H9 (cell line): Measurements from ENCODE around the gene ACADL. TPM values are rescaled to one million over a fixed set of nuclear protein-coding genes. Genes with fewer than 3 reads are reported as not detected.
A peak's percentile ranks its signal among the peaks of the same experiment; 100 is the strongest.

ENCODE experiments used
- DNase-seq: peaks from one replicate; pipeline ENCODE4 v3.0.0-alpha.2; 2017
- H2AFZ ChIP-seq: one replicate; pipeline ENCODE4 v1.6.1; 2013; ENCODE audit warnings: mild to moderate bottlenecking, low read length, control low read depth, moderate library complexity
- H2AK5ac ChIP-seq: 2 replicates; pipeline ENCODE4 v1.6.1; 2013; ENCODE audit warnings: low read length, control low read depth, mixed read lengths; ENCODE audit not compliant: insufficient read length
- H2BK120ac ChIP-seq: one replicate; pipeline ENCODE4 v1.6.1; 2013; ENCODE audit warnings: low read depth, mild to moderate bottlenecking, low read length, control low read depth, inconsistent platforms; ENCODE audit not compliant: poor library complexity, severe bottlenecking
- H2BK12ac ChIP-seq: 2 replicates; pipeline ENCODE4 v1.6.1; 2013; ENCODE audit warnings: low read length, control low read depth, mixed read lengths, low read depth; ENCODE audit not compliant: insufficient read length
- H2BK15ac ChIP-seq: 2 replicates; pipeline ENCODE4 v1.6.1; 2013; ENCODE audit warnings: low read depth, low read length, control low read depth
- H2BK20ac ChIP-seq: one replicate; pipeline ENCODE4 v1.6.1; 2013; ENCODE audit warnings: low read depth, mild to moderate bottlenecking, low read length, control low read depth, inconsistent platforms; ENCODE audit not compliant: poor library complexity, severe bottlenecking
- H2BK5ac ChIP-seq: 2 replicates; pipeline ENCODE4 v1.6.1; 2013; ENCODE audit warnings: low read length, control low read depth, mixed read lengths; ENCODE audit not compliant: insufficient read length
- H3K14ac ChIP-seq: 2 replicates; pipeline ENCODE4 v1.6.1; 2013; ENCODE audit warnings: low read length, control low read depth; ENCODE audit not compliant: insufficient read depth
- H3K18ac ChIP-seq: 2 replicates; pipeline ENCODE4 v1.6.1; 2013; ENCODE audit warnings: low read depth, mild to moderate bottlenecking, mixed read lengths, low read length, control low read depth; ENCODE audit not compliant: insufficient read length
- H3K23ac ChIP-seq: 2 replicates; pipeline ENCODE4 v1.6.1; 2013; ENCODE audit warnings: low read length, control low read depth, mixed read lengths, low read depth; ENCODE audit not compliant: insufficient read length
- H3K23me2 ChIP-seq: 2 replicates; pipeline ENCODE4 v1.6.1; 2013; ENCODE audit warnings: low read depth, mild to moderate bottlenecking, mixed read lengths, low read length, control low read depth; ENCODE audit not compliant: insufficient read length, poor library complexity, severe bottlenecking
- H3K27ac ChIP-seq: 2 replicates; pipeline ENCODE4 v1.5.1; 2013; ENCODE audit warnings: low read length, control low read depth, mixed read lengths, low read depth; ENCODE audit not compliant: insufficient read length
- H3K27me3 ChIP-seq: 2 replicates; pipeline ENCODE4 v1.6.1; 2013; ENCODE audit warnings: low read length, control low read depth, inconsistent platforms; ENCODE audit not compliant: insufficient read depth
- H3K4ac ChIP-seq: 2 replicates; pipeline ENCODE4 v1.6.1; 2013; ENCODE audit warnings: low read depth, mild to moderate bottlenecking, control low read depth, inconsistent platforms, low read length, moderate library complexity
- H3K4me1 ChIP-seq: 2 replicates; pipeline ENCODE4 v1.6.1; 2013; ENCODE audit warnings: low read length, control low read depth, inconsistent platforms; ENCODE audit not compliant: insufficient read depth
- H3K4me2 ChIP-seq: 2 replicates; pipeline ENCODE4 v1.6.1; 2013; ENCODE audit warnings: low read length, control low read depth, mixed read lengths; ENCODE audit not compliant: insufficient read length, insufficient read depth
- H3K56ac ChIP-seq: 2 replicates; pipeline ENCODE4 v1.6.1; 2013; ENCODE audit warnings: low read depth, mild to moderate bottlenecking, mixed read lengths, low read length, control low read depth; ENCODE audit not compliant: insufficient read length
- H3K79me1 ChIP-seq: 2 replicates; pipeline ENCODE4 v1.6.1; 2013; ENCODE audit warnings: low read depth, mild to moderate bottlenecking, moderate library complexity, low read length, control low read depth, inconsistent platforms; ENCODE audit not compliant: insufficient read depth, poor library complexity, severe bottlenecking
- H3K79me2 ChIP-seq: 2 replicates; pipeline ENCODE4 v1.6.1; 2013; ENCODE audit warnings: low read length, control low read depth, inconsistent platforms; ENCODE audit not compliant: insufficient read depth
- H3K9ac ChIP-seq: 2 replicates; pipeline ENCODE4 v1.6.1; 2013; ENCODE audit warnings: low read length, control low read depth, mixed read lengths; ENCODE audit not compliant: insufficient read length; ENCODE audit errors: extremely low read depth
- H3K9me3 ChIP-seq: one replicate; pipeline ENCODE4 v1.6.1; 2013; ENCODE audit warnings: low read depth, low read length, inconsistent platforms; ENCODE audit not compliant: control insufficient read depth
- H3T11ph ChIP-seq: one replicate; pipeline ENCODE4 v1.6.1; 2013; ENCODE audit warnings: mild to moderate bottlenecking, low read length, control low read depth, inconsistent platforms
- H4K20me1 ChIP-seq: one replicate; pipeline ENCODE4 v1.6.1; 2013; ENCODE audit not compliant: control insufficient read depth, insufficient read length, insufficient read depth
- H4K5ac ChIP-seq: 2 replicates; pipeline ENCODE4 v1.6.1; 2013; ENCODE audit warnings: low read depth, mild to moderate bottlenecking, mixed read lengths, low read length, control low read depth; ENCODE audit not compliant: insufficient read length
- H4K8ac ChIP-seq: replicated peaks from 2 replicates; pipeline ENCODE4 v1.6.1; 2013; ENCODE audit warnings: low read length, control low read depth, mixed read lengths, low read depth; ENCODE audit not compliant: insufficient read length
- H4K91ac ChIP-seq: 2 replicates; pipeline ENCODE4 v1.6.1; 2013; ENCODE audit warnings: low read depth, mild to moderate bottlenecking, moderate library complexity, mixed read lengths, low read length, control low read depth; ENCODE audit not compliant: insufficient read length
- H3K27ac Mint-ChIP-seq, 3 experiments: 2 replicates in 2 of 3; 3 replicates in 1 of 3; pipeline ENCODE4 v1.8.0; 2020 to 2021; ENCODE audit warnings: mixed read lengths in 3 of 3, mild to moderate bottlenecking in 1 of 3, moderate library complexity in 1 of 3
- H3K27me3 Mint-ChIP-seq: 2 replicates; pipeline ENCODE4 v1.8.0; 2021; ENCODE audit warnings: low read depth, mild to moderate bottlenecking, moderate library complexity, mixed read lengths
- H3K36me3 Mint-ChIP-seq, 3 experiments: 2 replicates in 2 of 3; 3 replicates in 1 of 3; pipeline ENCODE4 v1.8.0; 2020 to 2021; ENCODE audit warnings: low read depth in 3 of 3, mixed read lengths in 3 of 3; ENCODE audit not compliant: insufficient read depth in 1 of 3
- H3K4me1 Mint-ChIP-seq, 2 experiments: 2 replicates each; pipeline ENCODE4 v1.8.0; 2020; ENCODE audit warnings: mixed read lengths in 2 of 2
- H3K4me3 Mint-ChIP-seq, 2 experiments: 2 replicates in 1 of 2; 3 replicates in 1 of 2; pipeline ENCODE4 v1.8.0; 2020 to 2021; ENCODE audit warnings: mild to moderate bottlenecking in 2 of 2, mixed read lengths in 2 of 2, moderate library complexity in 1 of 2
- H3K9me3 Mint-ChIP-seq, 2 experiments: 2 replicates in 1 of 2; 3 replicates in 1 of 2; pipeline ENCODE4 v1.8.0; 2020; ENCODE audit warnings: mild to moderate bottlenecking in 2 of 2, mixed read lengths in 2 of 2, moderate library complexity in 1 of 2
- CTCF ChIP-seq: fragments of 200-600 bp; sonication (generic); conservative IDR thresholded peaks from 3 replicates; pipeline ENCODE4 v1.8.0; 2021; ENCODE audit warnings: antibody characterized with exemption, mild to moderate bottlenecking
- WGBS: extraction: QIAGEN DNeasy Blood & Tissue Kit; methylation state at CpG from one replicate; pipeline ENCODE4 v1.1.7; 2013; ENCODE audit warnings: missing lambda C conversion rate, low lambda C conversion rate, mixed read lengths; ENCODE audit not compliant: insufficient read length; ENCODE audit errors: extremely low coverage; 5-methylcytosine and 5-hydroxymethylcytosine counted together
- total RNA-seq: library from RNA; stranded (reverse); gene quantifications from 2 replicates; pipeline ENCODE4 v1.2.1, GENCODE V29; 2021

Gene ACADL
- total RNA-seq, 1 experiment from 2014 or later = 0.26 TPM

- Mint-ChIP-seq H3K9me3 (no peaks in the 10 kb centered on the region), H3K27me3 (no peaks in the 10 kb centered on the region), H3K36me3 (peaks cover 0 to 13% (median 12%) of the 10 kb centered on the region in 3 experiments; a peak in 5 of 7 replicates), H3K4me1 (peaks cover 6 to 16% of the 10 kb centered on the region in 2 experiments), H3K4me3 (no peak overlapping the region), H3K27ac (peak overlapping the region in 1 of 3 experiments; percentile 66; a peak in 1 of 7 replicates)
- no peak overlapping the region for H3K18ac ChIP-seq
- H4K20me1 ChIP-seq = no peaks in the 10 kb centered on the region
- no peak overlapping the region for H3K9ac ChIP-seq
- no peak overlapping the region for H4K5ac ChIP-seq
- no peak overlapping the region for H2BK120ac ChIP-seq
- H4K8ac ChIP-seq = no peak overlapping the region
- H3K27me3 ChIP-seq = no peaks in the 10 kb centered on the region
- no peak overlapping the region for H3K4me2 ChIP-seq
- H3T11ph ChIP-seq = no peak overlapping the region
- no peak for DNase-seq
- no peaks in the 10 kb centered on the region for H3K79me2 ChIP-seq
- no peak overlapping the region for H3K4ac ChIP-seq
- no peak overlapping the region for H3K56ac ChIP-seq
- no peaks in the 10 kb centered on the region for H3K4me1 ChIP-seq
- H3K9me3 ChIP-seq = no peaks in the 10 kb centered on the region
- H3K23ac ChIP-seq = no peak overlapping the region
- no peak overlapping the region for H3K27ac ChIP-seq
- TF ChIP-seq CTCF = no peak
- no peak overlapping the region for H2BK15ac ChIP-seq
- no peak overlapping the region for H4K91ac ChIP-seq
- no CpG with 5 or more reads among the region's 3 CpGs for WGBS
- no peak overlapping the region for H2AK5ac ChIP-seq
- peaks cover 4% of the 10 kb centered on the region for H3K79me1 ChIP-seq
- H2BK5ac ChIP-seq = no peak overlapping the region
- no peak overlapping the region for H2BK12ac ChIP-seq
- no peaks in the 10 kb centered on the region for H3K23me2 ChIP-seq
- H3K14ac ChIP-seq = no peak overlapping the region
- H2AFZ ChIP-seq = no peak overlapping the region
- no peak overlapping the region for H2BK20ac ChIP-seq
These were observed 67.7 kb downstream of the ACADL start for GRCh38 chr2:210157526-210157925.
